Activated CD4-positive, alpha-beta memory T cell treated with anti-CD3 and anti-CD28 coated beads, Interleukin-2, amount 10 ng/mL, durations not matched to agents 7 days and 5 days (primary cell): ENCODE measurements around the gene NAA35. TPM values are rescaled to one million over a fixed set of nuclear protein-coding genes. Genes with fewer than 3 reads are reported as not detected.
"Not testable (repeated sequence)": the region's sequence is repeated elsewhere in the genome, so short reads cannot be mapped to it uniquely, and the experiment has no call there.

ENCODE experiments used
- CTCF ChIA-PET: fragments of 350-600 bp; sonication (Branson Sonifier 250); formaldehyde crosslinking; loops from one replicate; lab custom pipeline; 2021; ENCODE audit warnings: antibody characterized with exemption, inconsistent platforms; lab: Charles Lee
- POLR2A ChIA-PET: fragments of 350-600 bp; sonication (Branson Sonifier 250); formaldehyde crosslinking; loops from one replicate; lab custom pipeline; 2021; ENCODE audit warnings: antibody characterized with exemption; lab: Charles Lee
- DNase-seq: peaks from one replicate; pipeline ENCODE4 v3.0.0-alpha.2; 2020
- H3K27ac Mint-ChIP-seq: one replicate; pipeline ENCODE4 v1.8.0; 2021; ENCODE audit warnings: mild to moderate bottlenecking, mixed read lengths
- H3K27me3 Mint-ChIP-seq: one replicate; pipeline ENCODE4 v1.8.0; 2021; ENCODE audit warnings: mixed read lengths
- H3K36me3 Mint-ChIP-seq: one replicate; pipeline ENCODE4 v1.8.0; 2021; ENCODE audit warnings: low read depth, mixed read lengths
- H3K4me1 Mint-ChIP-seq: one replicate; pipeline ENCODE4 v1.8.0; 2021; ENCODE audit warnings: mixed read lengths
- H3K4me3 Mint-ChIP-seq: one replicate; pipeline ENCODE4 v1.8.0; 2021; ENCODE audit warnings: mild to moderate bottlenecking, mixed read lengths
- H3K9me3 Mint-ChIP-seq: one replicate; pipeline ENCODE4 v1.8.0; 2021; ENCODE audit warnings: mixed read lengths
- total RNA-seq, 2 experiments: library from RNA; stranded (reverse); gene quantifications; one replicate each; pipeline ENCODE4 v1.2.3, GENCODE V29; 2021

Gene NAA35
- total RNA-seq, 2 experiments from 2014 or later: 22.0 to 23.3 TPM

- no peaks in the 10 kb centered on the region for H3K4me1 Mint-ChIP-seq
- H3K36me3 Mint-ChIP-seq: no peaks in the 10 kb centered on the region
- no peaks in the 10 kb centered on the region for H3K9me3 Mint-ChIP-seq
- H3K4me3 Mint-ChIP-seq: no peak overlapping the region
- CTCF ChIA-PET: no interaction called here
- POLR2A ChIA-PET: no interaction called here
- DNase-seq: no peak
- H3K27ac Mint-ChIP-seq: no peak overlapping the region
- peaks cover 20% of the 10 kb centered on the region for H3K27me3 Mint-ChIP-seq
These were observed 13.9 kb upstream of the NAA35 start for GRCh38 chr9:85927076-85927475.

- Mint-ChIP-seq H3K4me1 (no peaks in the 10 kb centered on the region), H3K27me3 (peaks cover 20% of the 10 kb centered on the region), H3K9me3 (no peaks in the 10 kb centered on the region), H3K27ac (no peak overlapping the region), H3K36me3 (no peaks in the 10 kb centered on the region), H3K4me3 (no peak overlapping the region)
- POLR2A ChIA-PET: interaction anchor here (1.2 kb wide), 1 partner anchor 190 kb away, joined by 3 read pairs; the partner anchor contains the start of gene AGTPBP1
- CTCF ChIA-PET: no interaction called here
- DNase-seq: no peak
These were observed 9.5 kb upstream of the NAA35 start for GRCh38 chr9:85931495-85931894.

- H3K27me3 Mint-ChIP-seq, H3K27ac Mint-ChIP-seq, POLR2A ChIA-PET, DNase-seq, H3K4me3 Mint-ChIP-seq, H3K4me1 Mint-ChIP-seq, H3K36me3 Mint-ChIP-seq, CTCF ChIA-PET, H3K9me3 Mint-ChIP-seq: not testable (repeated sequence)
These were observed 5.0 kb upstream of the NAA35 start for GRCh38 chr9:85935950-85936349.

GRCh38 chr9:85940275-85940831 is 593 bp upstream of the NAA35 start:
- ChIA-PET POLR2A (interaction anchor here (0.9 to 1.7 kb wide), 2 partner anchors 200 to 342 kb away, joined by 3 to 5 read pairs; partner anchors contain the start of gene ISCA1), CTCF (no interaction called here)
- DNase-seq: no peak
- Mint-ChIP-seq H3K36me3 (no peaks in the 10 kb centered on the region), H3K4me1 (peaks cover 21% of the 10 kb centered on the region), H3K27ac (peak overlapping the region; percentile 87), H3K27me3 (no peaks in the 10 kb centered on the region), H3K9me3 (no peaks in the 10 kb centered on the region), H3K4me3 (peak overlapping the region; percentile 89)

- H3K4me3 Mint-ChIP-seq: peak overlapping the region; percentile 89
- POLR2A ChIA-PET: interaction anchor here (0.6 to 1.7 kb wide), 9 partner anchors 20 to 1716 kb away, joined by 3 to 5 read pairs (median 3); partner anchors contain the start of gene ISCA1
These were observed 635 bp downstream of the NAA35 start for GRCh38 chr9:85941622-85941940.

GRCh38 chr9:85941966-85942912 is 1.3 kb downstream of the NAA35 start:
- no peak for DNase-seq
- Mint-ChIP-seq H3K4me1 (peaks cover 24% of the 10 kb centered on the region), H3K27me3 (no peaks in the 10 kb centered on the region), H3K9me3 (no peaks in the 10 kb centered on the region), H3K27ac (peak overlapping the region; percentile 77), H3K4me3 (peak overlapping the region; percentile 89), H3K36me3 (peaks cover 11% of the 10 kb centered on the region)
- CTCF ChIA-PET: interaction anchor here (1.3 kb wide), 2 partner anchors 9 to 45 kb away, joined by 3 read pairs; no protein-coding TSS in a partner anchor
- POLR2A ChIA-PET: interaction anchor here (0.6 to 1.3 kb wide), 6 partner anchors 21 to 426 kb away, joined by 3 to 5 read pairs (median 3); partner anchors contain the start of gene ISCA1

More at GRCh38 chr9:85941622-85941940, 635 bp downstream of the NAA35 start:
- peak overlapping the region; percentile 77 for H3K27ac Mint-ChIP-seq
- H3K9me3 Mint-ChIP-seq: no peaks in the 10 kb centered on the region
- CTCF ChIA-PET: interaction anchor here (1.3 kb wide), 2 partner anchors 8 to 45 kb away, joined by 3 read pairs; no protein-coding TSS in a partner anchor
- peaks cover 21% of the 10 kb centered on the region for H3K4me1 Mint-ChIP-seq
- H3K36me3 Mint-ChIP-seq: peaks cover 4% of the 10 kb centered on the region
- no peaks in the 10 kb centered on the region for H3K27me3 Mint-ChIP-seq
- no peak for DNase-seq

GRCh38 chr9:85942913-85943709 is 2.2 kb downstream of the NAA35 start:
- POLR2A ChIA-PET: no interaction called here
- peaks cover 27% of the 10 kb centered on the region for H3K4me1 Mint-ChIP-seq
- H3K9me3 Mint-ChIP-seq: no peaks in the 10 kb centered on the region
- no peak overlapping the region for H3K27ac Mint-ChIP-seq
- no peak for DNase-seq
- no peak overlapping the region for H3K4me3 Mint-ChIP-seq
- CTCF ChIA-PET: interaction anchor here (1.3 kb wide), 1 partner anchor 10 kb away, joined by 3 read pairs; no protein-coding TSS in a partner anchor
- H3K36me3 Mint-ChIP-seq: peaks cover 16% of the 10 kb centered on the region
- no peaks in the 10 kb centered on the region for H3K27me3 Mint-ChIP-seq

GRCh38 chr9:85943757-85944430 is 2.9 kb downstream of the NAA35 start:
- no peak overlapping the region for H3K4me3 Mint-ChIP-seq
- ChIA-PET POLR2A (no interaction called here), CTCF (no interaction called here)
- H3K27me3 Mint-ChIP-seq: no peaks in the 10 kb centered on the region
- peaks cover 30% of the 10 kb centered on the region for H3K4me1 Mint-ChIP-seq
- peaks cover 20% of the 10 kb centered on the region for H3K36me3 Mint-ChIP-seq
- no peak for DNase-seq
- no peak overlapping the region for H3K27ac Mint-ChIP-seq
- H3K9me3 Mint-ChIP-seq: no peaks in the 10 kb centered on the region

- ChIA-PET POLR2A (no interaction called here), CTCF (no interaction called here)
- no peaks in the 10 kb centered on the region for H3K9me3 Mint-ChIP-seq
These were observed 3.7 kb downstream of the NAA35 start for GRCh38 chr9:85944672-85945071.

GRCh38 chr9:85949586-85950335 is 8.8 kb downstream of the NAA35 start:
- DNase-seq: no peak
- Mint-ChIP-seq H3K4me1 (peaks cover 25% of the 10 kb centered on the region), H3K36me3 (peaks cover 69% of the 10 kb centered on the region), H3K9me3 (no peaks in the 10 kb centered on the region), H3K4me3 (no peak overlapping the region), H3K27ac (no peak overlapping the region), H3K27me3 (no peaks in the 10 kb centered on the region)
- POLR2A ChIA-PET: no interaction called here
- CTCF ChIA-PET: no interaction called here

More at GRCh38 chr9:85944672-85945071, 3.7 kb downstream of the NAA35 start:
- DNase-seq: no peak
- Mint-ChIP-seq H3K4me1 (peaks cover 33% of the 10 kb centered on the region), H3K27me3 (no peaks in the 10 kb centered on the region), H3K27ac (no peak overlapping the region), H3K36me3 (peaks cover 28% of the 10 kb centered on the region), H3K4me3 (no peak overlapping the region)

- peaks cover 8% of the 10 kb centered on the region for H3K4me1 Mint-ChIP-seq
- peaks cover 43% of the 10 kb centered on the region for H3K36me3 Mint-ChIP-seq
- H3K4me3 Mint-ChIP-seq: no peak overlapping the region
- no peak for DNase-seq
- CTCF ChIA-PET: no interaction called here
- H3K27ac Mint-ChIP-seq: no peak overlapping the region
- H3K9me3 Mint-ChIP-seq: no peaks in the 10 kb centered on the region
- POLR2A ChIA-PET: no interaction called here
- no peaks in the 10 kb centered on the region for H3K27me3 Mint-ChIP-seq
These were observed 19.0 kb downstream of the NAA35 start for GRCh38 chr9:85959955-85960354.

GRCh38 chr9:85960688-85961093 is 19.7 kb downstream of the NAA35 start:
- H3K4me1 Mint-ChIP-seq: peaks cover 14% of the 10 kb centered on the region
- no peak for DNase-seq
- ChIA-PET CTCF (no interaction called here), POLR2A (no interaction called here)
- H3K36me3 Mint-ChIP-seq: peaks cover 50% of the 10 kb centered on the region
- no peak overlapping the region for H3K27ac Mint-ChIP-seq
- H3K4me3 Mint-ChIP-seq: no peak overlapping the region
- H3K27me3 Mint-ChIP-seq: no peaks in the 10 kb centered on the region
- H3K9me3 Mint-ChIP-seq: no peaks in the 10 kb centered on the region
